HepG2 (cell line): ENCODE results near the gene EEF1A1. TPM values are rescaled to one million over a fixed set of nuclear protein-coding genes. Genes with fewer than 3 reads are reported as not detected.

Source experiments
- RFX5 ChIP-seq: IDR thresholded peaks from 2 replicates; pipeline ENCODE4 v1.6.1; 2011; ENCODE audit warnings: low read depth, low read length, improper control_type of control experiment
- TBX3 ChIP-seq: fragments of 450-650 bp; IDR thresholded peaks from 2 replicates; pipeline ENCODE4 v1.6.1; 2017; ENCODE audit warnings: antibody characterized with exemption, mild to moderate bottlenecking, inconsistent platforms, borderline replicate concordance
- TCF12 ChIP-seq, 2 experiments: fragments of 450-650 bp in 1 of 2; sonication (generic) in 1 of 2; formaldehyde crosslinking in 1 of 2; IDR thresholded peaks; 2 replicates each; pipeline versions ENCODE4 v1.6.1 to v1.8.0; 2017 to 2022; ENCODE audit warnings: antibody characterized with exemption in 1 of 2, mild to moderate bottlenecking in 1 of 2, missing genetic modification reagents in 1 of 2, moderate library complexity in 1 of 2
- XRCC5 ChIP-seq: fragments of 200-400 bp; formaldehyde crosslinking; optimal IDR thresholded peaks from 2 replicates; pipeline ENCODE3; 2017; ENCODE audit warnings: mild to moderate bottlenecking, low read length
- polyA plus RNA-seq, 8 experiments: library from polyadenylated mRNA; depleted of rRNA in 3 of 8; stranded (reverse) in 7 of 8; unstranded in 1 of 8; fragments of >200 nt; fragmentation: Illumina TruSeq in 4 of 8; extraction: Trizol in 4 of 8; gene quantifications; 2 replicates each; pipeline versions ENCODE4 v1.2.1 to v1.2.3, GENCODE V29; 2011 to 2016; ENCODE audit warnings: low read depth in 4 of 8, missing spikeins in 1 of 8, mixed read lengths in 1 of 8; ENCODE audit not compliant: insufficient read depth in 1 of 8
- total RNA-seq, 5 experiments: library from RNA; depleted of rRNA; stranded (reverse); fragments of >200 nt; fragmentation: Illumina TruSeq; extraction: Trizol; gene quantifications; 2 replicates each; pipeline ENCODE4 v1.2.3, GENCODE V29; 2016; ENCODE audit warnings: low read depth in 1 of 5
- TF ChIP-seq, protein P1 (sequence below): sonication (generic); formaldehyde crosslinking; IDR thresholded peaks from 2 replicates; pipeline ENCODE4 v1.4.0; 2020; ENCODE audit warnings: mild to moderate bottlenecking, missing genetic modification reagents
- TF ChIP-seq, protein P2 (sequence below): sonication (generic); formaldehyde crosslinking; IDR thresholded peaks from 2 replicates; pipeline ENCODE4 v1.5.0; 2020; ENCODE audit warnings: mild to moderate bottlenecking, missing genetic modification reagents, borderline replicate concordance
- TF ChIP-seq, protein P3 (sequence below): sonication (generic); formaldehyde crosslinking; IDR thresholded peaks from 2 replicates; pipeline ENCODE4 v1.4.0; 2020; ENCODE audit warnings: missing genetic modification reagents

EEF1A1 gene
- total and polyA plus RNA-seq, 2 of the 13 experiments (the other 11 are each of a cell fraction or from before 2014, with no cell fraction given), result 13,726 to 17,172 TPM

DNA sequence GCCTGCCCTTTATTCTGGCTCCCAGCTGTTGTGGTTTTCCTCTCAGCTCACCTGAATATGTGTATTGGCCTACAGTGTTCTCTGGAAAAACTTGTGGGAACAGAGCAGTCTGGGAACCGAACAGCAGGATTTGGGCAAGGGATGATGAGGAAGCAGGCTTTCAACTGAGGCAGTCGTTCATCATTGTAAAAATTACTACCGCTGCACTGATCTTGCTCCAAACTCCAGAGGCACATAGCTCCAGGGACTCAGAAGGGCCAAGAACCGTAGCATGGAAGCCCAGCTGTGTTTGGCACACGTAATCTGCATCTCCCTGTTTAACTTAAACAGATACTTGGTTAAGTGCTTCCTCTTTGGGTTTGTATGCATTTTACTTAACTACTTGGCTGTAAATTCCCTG, 48.3 kb upstream of the EEF1A1 start (continued):
- TF ChIP-seq, protein P1, sequence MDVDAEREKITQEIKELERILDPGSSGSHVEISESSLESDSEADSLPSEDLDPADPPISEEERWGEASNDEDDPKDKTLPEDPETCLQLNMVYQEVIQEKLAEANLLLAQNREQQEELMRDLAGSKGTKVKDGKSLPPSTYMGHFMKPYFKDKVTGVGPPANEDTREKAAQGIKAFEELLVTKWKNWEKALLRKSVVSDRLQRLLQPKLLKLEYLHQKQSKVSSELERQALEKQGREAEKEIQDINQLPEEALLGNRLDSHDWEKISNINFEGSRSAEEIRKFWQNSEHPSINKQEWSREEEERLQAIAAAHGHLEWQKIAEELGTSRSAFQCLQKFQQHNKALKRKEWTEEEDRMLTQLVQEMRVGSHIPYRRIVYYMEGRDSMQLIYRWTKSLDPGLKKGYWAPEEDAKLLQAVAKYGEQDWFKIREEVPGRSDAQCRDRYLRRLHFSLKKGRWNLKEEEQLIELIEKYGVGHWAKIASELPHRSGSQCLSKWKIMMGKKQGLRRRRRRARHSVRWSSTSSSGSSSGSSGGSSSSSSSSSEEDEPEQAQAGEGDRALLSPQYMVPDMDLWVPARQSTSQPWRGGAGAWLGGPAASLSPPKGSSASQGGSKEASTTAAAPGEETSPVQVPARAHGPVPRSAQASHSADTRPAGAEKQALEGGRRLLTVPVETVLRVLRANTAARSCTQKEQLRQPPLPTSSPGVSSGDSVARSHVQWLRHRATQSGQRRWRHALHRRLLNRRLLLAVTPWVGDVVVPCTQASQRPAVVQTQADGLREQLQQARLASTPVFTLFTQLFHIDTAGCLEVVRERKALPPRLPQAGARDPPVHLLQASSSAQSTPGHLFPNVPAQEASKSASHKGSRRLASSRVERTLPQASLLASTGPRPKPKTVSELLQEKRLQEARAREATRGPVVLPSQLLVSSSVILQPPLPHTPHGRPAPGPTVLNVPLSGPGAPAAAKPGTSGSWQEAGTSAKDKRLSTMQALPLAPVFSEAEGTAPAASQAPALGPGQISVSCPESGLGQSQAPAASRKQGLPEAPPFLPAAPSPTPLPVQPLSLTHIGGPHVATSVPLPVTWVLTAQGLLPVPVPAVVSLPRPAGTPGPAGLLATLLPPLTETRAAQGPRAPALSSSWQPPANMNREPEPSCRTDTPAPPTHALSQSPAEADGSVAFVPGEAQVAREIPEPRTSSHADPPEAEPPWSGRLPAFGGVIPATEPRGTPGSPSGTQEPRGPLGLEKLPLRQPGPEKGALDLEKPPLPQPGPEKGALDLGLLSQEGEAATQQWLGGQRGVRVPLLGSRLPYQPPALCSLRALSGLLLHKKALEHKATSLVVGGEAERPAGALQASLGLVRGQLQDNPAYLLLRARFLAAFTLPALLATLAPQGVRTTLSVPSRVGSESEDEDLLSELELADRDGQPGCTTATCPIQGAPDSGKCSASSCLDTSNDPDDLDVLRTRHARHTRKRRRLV (CRISPR knock-in tag), result no peak
- TF ChIP-seq XRCC5 (no peak), RFX5 (no peak), TBX3 (no peak), TCF12 (IDR thresholded peaks at IDR 0.05) (no peak), TCF12 (CRISPR knock-in tag; IDR thresholded peaks at IDR 0.05) (no peak)
- TF ChIP-seq, protein P2, sequence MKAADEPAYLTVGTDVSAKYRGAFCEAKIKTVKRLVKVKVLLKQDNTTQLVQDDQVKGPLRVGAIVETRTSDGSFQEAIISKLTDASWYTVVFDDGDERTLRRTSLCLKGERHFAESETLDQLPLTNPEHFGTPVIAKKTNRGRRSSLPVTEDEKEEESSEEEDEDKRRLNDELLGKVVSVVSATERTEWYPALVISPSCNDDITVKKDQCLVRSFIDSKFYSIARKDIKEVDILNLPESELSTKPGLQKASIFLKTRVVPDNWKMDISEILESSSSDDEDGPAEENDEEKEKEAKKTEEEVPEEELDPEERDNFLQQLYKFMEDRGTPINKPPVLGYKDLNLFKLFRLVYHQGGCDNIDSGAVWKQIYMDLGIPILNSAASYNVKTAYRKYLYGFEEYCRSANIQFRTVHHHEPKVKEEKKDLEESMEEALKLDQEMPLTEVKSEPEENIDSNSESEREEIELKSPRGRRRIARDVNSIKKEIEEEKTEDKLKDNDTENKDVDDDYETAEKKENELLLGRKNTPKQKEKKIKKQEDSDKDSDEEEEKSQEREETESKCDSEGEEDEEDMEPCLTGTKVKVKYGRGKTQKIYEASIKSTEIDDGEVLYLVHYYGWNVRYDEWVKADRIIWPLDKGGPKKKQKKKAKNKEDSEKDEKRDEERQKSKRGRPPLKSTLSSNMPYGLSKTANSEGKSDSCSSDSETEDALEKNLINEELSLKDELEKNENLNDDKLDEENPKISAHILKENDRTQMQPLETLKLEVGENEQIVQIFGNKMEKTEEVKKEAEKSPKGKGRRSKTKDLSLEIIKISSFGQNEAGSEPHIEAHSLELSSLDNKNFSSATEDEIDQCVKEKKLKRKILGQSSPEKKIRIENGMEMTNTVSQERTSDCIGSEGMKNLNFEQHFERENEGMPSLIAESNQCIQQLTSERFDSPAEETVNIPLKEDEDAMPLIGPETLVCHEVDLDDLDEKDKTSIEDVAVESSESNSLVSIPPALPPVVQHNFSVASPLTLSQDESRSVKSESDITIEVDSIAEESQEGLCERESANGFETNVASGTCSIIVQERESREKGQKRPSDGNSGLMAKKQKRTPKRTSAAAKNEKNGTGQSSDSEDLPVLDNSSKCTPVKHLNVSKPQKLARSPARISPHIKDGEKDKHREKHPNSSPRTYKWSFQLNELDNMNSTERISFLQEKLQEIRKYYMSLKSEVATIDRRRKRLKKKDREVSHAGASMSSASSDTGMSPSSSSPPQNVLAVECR (CRISPR knock-in tag), result no peak
- TF ChIP-seq, protein P3, sequence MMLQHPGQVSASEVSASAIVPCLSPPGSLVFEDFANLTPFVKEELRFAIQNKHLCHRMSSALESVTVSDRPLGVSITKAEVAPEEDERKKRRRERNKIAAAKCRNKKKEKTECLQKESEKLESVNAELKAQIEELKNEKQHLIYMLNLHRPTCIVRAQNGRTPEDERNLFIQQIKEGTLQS (CRISPR knock-in tag), result no peak
